ENCODE results near the gene CLSTN1. TPM values are rescaled to one million over a fixed set of nuclear protein-coding genes. Genes with fewer than 3 reads are reported as not detected.
A peak's percentile ranks its signal among the peaks of the same experiment; 100 is the strongest.

The CLSTN1 gene
- total RNA-seq, 1 experiment from 2014 or later, result 100 TPM

GRCh38 chr1:9825093-9826074 lies 1.6 kb upstream of the CLSTN1 start:
- H3K27ac ChIP-seq (ENCODE audit: insufficient read length, low read depth, low read length), result no peak overlapping the region
- peaks cover 5% of the 10 kb centered on the region; the same call in 1 of the 2 replicates for H3K4me1 ChIP-seq (ENCODE audit: insufficient read depth, low read length)
- no peak overlapping the region for H4K91ac ChIP-seq (ENCODE audit: insufficient read length, low read depth, low read length)
- peak overlapping the region; percentile 65 to 79 for H3K4me3 Mint-ChIP-seq
- no peak for TF ChIP-seq CTCF (conservative IDR thresholded peaks at IDR 0.05)
- no peaks in the 10 kb centered on the region for H3K79me1 ChIP-seq (ENCODE audit: insufficient read depth, low read depth, low read length, poor library complexity, severe bottlenecking)
- H2BK5ac ChIP-seq (ENCODE audit: insufficient read length, low read length), result no peak overlapping the region
- H3K4ac ChIP-seq (ENCODE audit: low read depth, low read length), result no peak overlapping the region
- no peak overlapping the region for H2AK5ac ChIP-seq (ENCODE audit: insufficient read length, low read length)
- no peak overlapping the region for H3K23ac ChIP-seq (ENCODE audit: insufficient read length, low read depth, low read length)
- no peak overlapping the region for H3K14ac ChIP-seq (ENCODE audit: insufficient read depth, low read length)
- H3K9me3 ChIP-seq (ENCODE audit: control insufficient read depth, low read depth, low read length), result no peaks in the 10 kb centered on the region
- no peak overlapping the region for H2AFZ ChIP-seq (ENCODE audit: low read length)
- WGBS (ENCODE audit: extremely low coverage, insufficient read length, low lambda C conversion rate), result no CpG with 5 or more reads among the region's 17 CpGs
- peak overlapping the region in 1 of 3 experiments; percentile 44; a peak in 2 of 7 replicates for H3K27ac Mint-ChIP-seq
- no peak overlapping the region for H4K8ac ChIP-seq (replicated peaks; ENCODE audit: insufficient read length, low read depth, low read length)
- no peak overlapping the region for H2BK120ac ChIP-seq (ENCODE audit: low read depth, low read length, poor library complexity, severe bottlenecking)
- H3K9me3 Mint-ChIP-seq, result no peaks in the 10 kb centered on the region; a peak in 2 of 5 replicates
- no peak overlapping the region for H2BK20ac ChIP-seq (ENCODE audit: low read depth, low read length, poor library complexity, severe bottlenecking)
- no peaks in the 10 kb centered on the region for H4K20me1 ChIP-seq (ENCODE audit: control insufficient read depth, insufficient read depth, insufficient read length)
- peaks cover 36 to 41% of the 10 kb centered on the region in 2 experiments for H3K4me1 Mint-ChIP-seq
- no peak overlapping the region for H4K5ac ChIP-seq (ENCODE audit: insufficient read length, low read depth, low read length)
- H3K36me3 Mint-ChIP-seq (ENCODE audit: insufficient read depth in 1 of 3, low read depth in 3 of 3), result no peaks in the 10 kb centered on the region; a peak in 2 of 7 replicates
- no peak overlapping the region for H3K56ac ChIP-seq (ENCODE audit: insufficient read length, low read depth, low read length)
- peaks cover 6% of the 10 kb centered on the region; the same call in 1 of the 2 replicates for H3K27me3 ChIP-seq (ENCODE audit: insufficient read depth, low read length)
- peaks cover 18% of the 10 kb centered on the region for H3K23me2 ChIP-seq (ENCODE audit: insufficient read length, low read depth, low read length, poor library complexity, severe bottlenecking)
- no peak overlapping the region for H2BK15ac ChIP-seq (ENCODE audit: low read depth, low read length)
- no peak overlapping the region for H3K18ac ChIP-seq (ENCODE audit: insufficient read length, low read depth, low read length)
- H2BK12ac ChIP-seq (ENCODE audit: insufficient read length, low read depth, low read length), result no peak overlapping the region
- DNase-seq, result peak; percentile 87
- H3K27me3 Mint-ChIP-seq (ENCODE audit: low read depth), result peaks cover 39% of the 10 kb centered on the region
- peaks cover 10% of the 10 kb centered on the region; the same call in 1 of the 2 replicates for H3K79me2 ChIP-seq (ENCODE audit: insufficient read depth, low read length)
- peak overlapping the region; percentile 79 for H3K4me2 ChIP-seq (ENCODE audit: insufficient read depth, insufficient read length, low read length)
- no peak overlapping the region for H3K9ac ChIP-seq (ENCODE audit: extremely low read depth, insufficient read length, low read length)
- H3T11ph ChIP-seq (ENCODE audit: low read length), result no peak overlapping the region
